GM19324 (cell line): ENCODE data around the gene SNCAIP.

Experiments
- ATAC-seq: cut with Tn5 transposase; IDR thresholded peaks from one replicate; pipeline ENCODE4 v1.9.1; 2021; ENCODE audit warnings: mild to moderate bottlenecking, moderate library complexity; ENCODE audit not compliant: unreplicated experiment, low FRiP score

SNCAIP gene

GRCh38 chr5:122490718-122491117 is 178.7 kb downstream of the SNCAIP start:
- no peak for ATAC-seq

DNA sequence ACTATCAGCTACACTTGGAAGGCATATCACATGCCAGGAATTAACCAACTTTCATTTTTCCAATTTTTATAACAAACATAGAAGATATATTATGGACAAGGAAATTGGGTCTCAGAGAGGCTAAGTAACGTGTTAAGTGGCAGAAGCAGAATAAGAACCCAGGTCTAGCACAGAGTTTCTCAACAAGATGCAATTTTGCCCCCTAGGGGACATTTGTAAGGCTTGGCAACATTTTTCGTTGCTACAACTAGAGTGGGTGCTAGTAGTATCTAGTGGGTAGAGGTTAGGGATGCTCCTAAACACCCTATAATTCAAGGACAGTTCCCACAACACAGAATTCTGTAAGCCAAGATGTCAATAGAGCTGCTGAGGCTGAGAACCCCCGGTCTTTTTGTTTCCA is 180.6 kb downstream of the SNCAIP start:
- ATAC-seq = no peak

- no peak for ATAC-seq
These were observed 181.3 kb downstream of the SNCAIP start for GRCh38 chr5:122493091-122494021.

GRCh38 chr5:122494109-122494508 is 182.1 kb downstream of the SNCAIP start:
- no peak for ATAC-seq

- no peak for ATAC-seq
These were observed 186.1 kb downstream of the SNCAIP start for GRCh38 chr5:122498163-122498562.

- no peak for ATAC-seq
These were observed 187.5 kb downstream of the SNCAIP start for GRCh38 chr5:122499585-122499984.

- no peak for ATAC-seq
These were observed 188.4 kb downstream of the SNCAIP start for GRCh38 chr5:122500245-122501088.

GRCh38 chr5:122501089-122501435 is 189.0 kb downstream of the SNCAIP start:
- no peak for ATAC-seq

GRCh38 chr5:122507045-122507444 is 195.0 kb downstream of the SNCAIP start:
- no peak for ATAC-seq

DNA sequence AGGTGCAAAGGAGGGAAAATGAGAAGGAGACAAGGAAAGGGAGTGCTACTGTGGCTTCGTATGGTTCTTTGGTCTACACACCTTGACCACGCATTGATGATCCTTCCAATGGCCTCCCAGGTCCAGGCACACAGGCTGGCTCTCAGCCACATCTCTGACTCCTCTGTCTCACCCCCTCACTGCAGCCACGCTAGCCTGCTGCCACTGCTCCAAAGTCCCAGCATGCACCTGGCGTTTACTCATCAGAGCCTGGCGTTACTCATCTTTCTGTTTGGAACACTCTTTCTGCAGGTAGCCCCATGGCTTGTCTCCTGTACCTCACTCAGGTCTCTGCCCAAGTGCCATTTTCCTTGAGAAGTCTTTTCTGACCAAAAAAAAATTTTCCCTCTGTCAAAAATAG is 195.5 kb downstream of the SNCAIP start:
- no peak for ATAC-seq

- no peak for ATAC-seq
These were observed 196.6 kb downstream of the SNCAIP start for GRCh38 chr5:122508623-122509022.
